ENCODE results near the gene HTRA3.
A peak's percentile ranks its signal among the peaks of the same experiment; 100 is the strongest.

Gene HTRA3

GRCh38 chr4:8353912-8354453, 84.4 kb downstream of the HTRA3 start:
- no peak for TF ChIP-seq CTCF (IDR thresholded peaks at IDR 0.05; ENCODE audit: low read depth, low read length)
- DNase-seq = peak; percentile 2

GRCh38 chr4:8355306-8355705, 85.8 kb downstream of the HTRA3 start:
- TF ChIP-seq CTCF (IDR thresholded peaks at IDR 0.05; ENCODE audit: low read depth, low read length) = no peak
- Histone ChIP-seq H3K36me3 (no peaks in the 10 kb centered on the region), H3K27me3 (ENCODE audit: insufficient read depth, low read depth, severe bottlenecking) (no peaks in the 10 kb centered on the region), H3K4me3 (ENCODE audit: low read depth, low read length) (no peak overlapping the region), H3K27ac (no peak overlapping the region), H3K9me3 (ENCODE audit: severe bottlenecking) (no peaks in the 10 kb centered on the region)
- DNase-seq = peak; percentile 0

More at GRCh38 chr4:8353912-8354453, 84.4 kb downstream of the HTRA3 start:
- H3K36me3 ChIP-seq = no peaks in the 10 kb centered on the region
- H3K9me3 ChIP-seq (ENCODE audit: severe bottlenecking) = no peaks in the 10 kb centered on the region
- no peak overlapping the region for H3K27ac ChIP-seq
- H3K4me3 ChIP-seq (ENCODE audit: low read depth, low read length) = no peak overlapping the region
- no peaks in the 10 kb centered on the region for H3K27me3 ChIP-seq (ENCODE audit: insufficient read depth, low read depth, severe bottlenecking)

- no peaks in the 10 kb centered on the region for H3K27me3 ChIP-seq (ENCODE audit: insufficient read depth, low read depth, severe bottlenecking)
- peak; percentile 3 for DNase-seq
- H3K27ac ChIP-seq = no peak overlapping the region
- no peaks in the 10 kb centered on the region for H3K36me3 ChIP-seq
- no peak overlapping the region for H3K4me3 ChIP-seq (ENCODE audit: low read depth, low read length)
- no peaks in the 10 kb centered on the region for H3K9me3 ChIP-seq (ENCODE audit: severe bottlenecking)
- TF ChIP-seq CTCF (IDR thresholded peaks at IDR 0.05; ENCODE audit: low read depth, low read length) = no peak
Observed at GRCh38 chr4:8355864-8356565, 86.5 kb downstream of the HTRA3 start.
